GM19023 (cell line): ENCODE measurements around the gene PDE4D.
"Not testable (repeated sequence)": the region's sequence is repeated elsewhere in the genome, so short reads cannot be mapped to it uniquely, and the experiment has no call there.

Source experiments
- ATAC-seq: cut with Tn5 transposase; IDR thresholded peaks from one replicate; pipeline ENCODE4 v1.9.1; 2021; ENCODE audit warnings: mild to moderate bottlenecking, moderate library complexity; ENCODE audit not compliant: unreplicated experiment

Gene PDE4D

DNA sequence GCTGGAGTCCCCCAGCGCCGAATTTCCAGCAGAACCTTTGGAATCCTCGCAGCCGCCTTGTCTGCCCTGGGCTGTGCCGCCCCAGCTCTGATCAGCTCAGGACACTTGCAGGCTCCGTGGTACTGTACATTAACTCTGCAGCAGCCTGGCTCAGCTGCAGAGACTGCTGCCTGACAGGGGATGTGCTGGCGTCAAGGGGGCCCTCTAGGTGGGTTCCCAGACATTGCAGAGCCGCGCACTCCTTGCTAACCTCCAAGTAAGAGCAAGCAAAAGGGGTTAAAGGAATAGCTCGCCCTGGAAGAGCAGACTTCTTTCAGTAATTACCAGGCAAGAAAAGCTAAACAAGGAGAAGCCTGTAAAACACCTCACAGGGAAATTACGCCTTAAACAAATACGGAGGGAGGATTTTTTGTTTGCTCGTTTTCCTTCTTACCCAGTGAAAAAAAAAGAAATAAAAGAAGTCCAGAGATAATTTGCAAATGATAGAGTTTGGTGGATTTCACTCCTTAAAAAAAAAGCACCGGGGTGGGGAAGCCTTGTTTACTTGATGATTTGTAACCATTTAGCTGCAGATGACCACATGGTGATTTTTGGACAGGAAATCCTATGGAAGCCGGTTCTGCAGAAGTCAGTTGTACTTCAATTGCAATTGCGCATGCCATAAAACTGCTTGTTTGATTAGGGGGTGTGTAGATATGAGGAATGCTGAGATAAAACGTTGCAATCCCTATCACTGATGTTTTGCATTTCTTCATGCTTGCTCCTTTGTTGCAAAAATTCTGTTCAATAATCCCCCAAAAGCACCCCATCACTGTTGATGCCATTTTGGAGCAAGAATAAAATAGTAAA is 305.8 kb downstream of the PDE4D start:
- no peak for ATAC-seq

DNA sequence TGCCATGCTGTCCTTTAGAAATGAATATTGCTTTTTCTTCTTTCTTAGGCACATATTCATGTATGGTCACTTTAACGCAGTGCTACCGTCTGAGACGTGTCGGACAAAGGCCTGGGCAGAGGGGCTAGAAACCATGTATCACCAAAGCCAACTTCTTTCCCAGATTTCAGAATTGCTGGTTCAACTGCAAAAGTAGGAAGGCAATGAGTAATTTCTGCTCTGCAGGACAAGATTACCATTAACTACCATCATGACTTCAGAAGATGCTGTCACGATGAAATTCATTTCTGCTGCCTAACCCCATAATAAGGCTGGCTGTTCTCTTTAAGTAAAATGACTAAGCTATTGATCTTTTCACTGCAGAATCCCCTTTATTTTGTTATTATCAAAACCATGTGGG is 306.7 kb downstream of the PDE4D start:
- no peak for ATAC-seq

DNA sequence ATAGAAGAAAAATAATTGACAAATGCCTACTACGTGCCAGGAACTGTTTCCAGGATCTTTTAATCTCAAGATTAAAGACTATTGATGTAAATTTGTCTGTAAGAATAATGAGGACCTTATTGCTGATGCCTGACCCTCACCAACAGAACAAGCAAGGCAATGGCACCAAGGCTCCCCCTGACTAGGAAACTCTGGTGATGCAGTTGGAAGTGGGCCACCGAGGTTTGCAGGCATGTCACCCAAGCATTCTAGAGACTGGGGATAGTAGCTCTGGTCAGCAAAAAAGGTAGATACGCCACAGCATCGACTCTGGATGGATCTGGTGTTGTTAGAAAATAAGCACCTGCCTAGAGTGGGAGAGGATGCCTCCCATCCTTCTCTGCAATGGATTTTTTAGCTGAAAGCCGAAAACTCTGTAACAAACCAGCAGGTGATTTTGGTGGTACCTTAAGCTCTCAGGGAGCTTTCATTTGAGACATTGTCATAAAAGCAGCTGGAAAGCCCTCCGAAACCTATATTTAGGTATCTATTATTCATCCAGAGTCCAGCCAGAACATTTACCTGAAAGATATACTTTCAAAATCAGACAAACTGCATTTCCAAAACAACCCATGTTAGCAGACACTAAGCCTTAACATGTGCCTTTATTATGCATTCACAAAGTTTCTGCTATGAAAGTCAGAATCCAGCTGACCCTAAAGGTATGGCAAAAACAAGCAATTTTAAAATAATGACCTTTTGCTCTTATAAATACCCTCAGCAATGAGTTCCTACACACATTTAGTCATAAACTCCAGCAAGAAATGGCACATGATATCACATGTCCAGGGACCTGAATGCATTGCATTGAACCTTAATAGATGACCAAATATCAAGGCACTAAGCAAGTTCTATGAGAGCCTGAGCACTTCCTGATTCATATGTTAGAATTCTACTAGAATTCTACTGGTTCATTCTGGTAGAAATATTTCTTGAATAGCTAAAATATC is 308.4 kb downstream of the PDE4D start:
- no peak for ATAC-seq

DNA sequence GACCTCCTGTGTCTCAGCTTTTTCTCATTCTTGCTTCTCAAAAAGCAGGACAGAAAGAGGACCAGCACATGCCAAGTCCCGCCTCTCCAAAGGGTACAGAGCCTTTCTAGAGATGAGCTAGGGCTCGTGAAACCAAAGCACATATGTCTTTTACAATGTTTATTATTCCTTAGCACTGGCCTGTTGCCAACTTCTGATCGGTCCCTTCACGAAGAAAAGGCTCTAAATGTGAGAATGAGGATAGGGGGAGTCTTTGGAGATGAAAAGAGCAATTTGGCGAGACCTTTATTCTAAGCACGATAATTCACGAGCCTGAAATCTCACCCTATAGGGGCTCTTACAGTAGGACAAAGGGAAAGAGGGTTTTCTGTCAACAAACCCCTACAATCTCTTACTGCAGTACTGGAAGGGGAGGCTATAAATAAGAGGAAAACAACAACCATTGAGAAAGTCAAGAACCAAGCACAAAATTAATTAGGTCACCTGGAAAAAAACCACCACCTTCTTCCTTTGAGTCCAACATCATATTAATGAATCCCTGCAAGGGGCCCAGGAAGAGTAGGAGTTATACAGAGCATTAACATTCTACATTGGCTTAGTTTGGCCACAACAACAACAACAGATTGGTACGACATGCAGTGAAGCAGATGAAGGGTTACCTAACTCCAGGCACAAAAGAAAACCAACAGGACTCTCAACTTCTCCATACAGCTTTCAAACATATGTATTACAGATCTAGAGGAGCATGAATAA is 309.5 kb downstream of the PDE4D start:
- ATAC-seq: no peak

DNA sequence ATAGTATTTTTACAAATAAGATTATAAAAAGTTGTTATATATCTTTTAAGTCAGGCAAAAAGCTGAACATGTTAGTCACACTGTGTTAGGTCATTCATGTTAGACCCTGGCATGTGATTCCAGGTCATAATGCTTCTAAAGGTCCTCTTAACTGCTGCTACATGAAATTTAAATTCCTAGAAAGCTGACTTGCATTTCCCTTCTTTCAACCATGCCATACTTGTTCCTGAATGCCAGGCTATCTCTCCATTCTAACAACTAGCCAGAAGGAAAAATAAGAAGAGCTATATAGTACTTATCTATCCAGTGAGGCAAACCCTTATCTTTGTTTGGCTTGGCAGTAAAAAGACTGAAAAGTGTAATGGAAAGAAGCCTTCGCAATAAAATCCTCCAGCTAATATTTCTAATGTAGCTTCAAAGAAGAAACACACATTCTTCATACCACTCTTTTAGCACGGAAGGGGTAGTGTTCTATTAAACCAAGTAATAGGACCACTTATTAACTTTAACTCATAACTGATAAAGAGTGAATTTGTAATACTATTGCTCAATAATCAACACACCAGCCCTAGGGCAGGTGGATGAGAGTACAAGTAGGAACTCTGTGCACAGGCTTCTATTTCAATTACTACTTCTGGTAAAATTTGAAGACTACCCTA is 310.2 kb downstream of the PDE4D start:
- no peak for ATAC-seq

DNA sequence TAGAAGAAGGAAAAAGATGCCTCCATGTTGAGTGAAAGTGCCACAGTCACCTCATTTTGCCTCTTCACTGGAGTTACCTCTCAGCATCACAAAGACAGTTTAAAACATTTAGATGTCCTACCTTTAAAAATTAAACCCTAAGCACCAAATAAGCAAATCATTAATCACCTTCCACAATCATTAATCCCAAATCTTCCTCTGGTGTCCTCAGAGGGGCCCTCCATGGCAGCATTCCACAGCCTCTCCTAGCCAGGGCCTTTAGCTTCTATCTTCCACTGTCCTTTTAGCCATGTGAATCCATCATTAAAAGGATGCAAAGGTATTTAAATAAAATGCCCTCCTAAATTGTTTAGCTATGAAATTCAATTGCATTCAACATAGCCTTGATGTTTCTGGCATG is 310.8 kb downstream of the PDE4D start:
- no peak for ATAC-seq

DNA sequence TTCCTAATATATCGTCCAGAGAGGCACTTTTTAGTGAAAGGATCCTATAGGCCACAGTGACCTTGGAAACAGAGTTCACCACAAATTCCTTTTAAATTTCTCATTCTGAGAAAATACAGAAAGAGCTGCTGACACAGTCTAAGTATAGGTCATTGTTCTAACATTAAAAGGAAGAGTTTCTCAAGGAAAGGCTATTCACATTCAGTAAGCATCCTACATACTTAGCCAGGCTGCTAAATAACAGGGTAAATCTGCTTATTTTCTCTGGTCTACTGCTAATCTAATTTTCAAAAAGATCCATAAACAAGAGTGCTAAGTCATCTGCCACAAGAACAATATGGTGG is 313.7 kb downstream of the PDE4D start:
- ATAC-seq: no peak

DNA sequence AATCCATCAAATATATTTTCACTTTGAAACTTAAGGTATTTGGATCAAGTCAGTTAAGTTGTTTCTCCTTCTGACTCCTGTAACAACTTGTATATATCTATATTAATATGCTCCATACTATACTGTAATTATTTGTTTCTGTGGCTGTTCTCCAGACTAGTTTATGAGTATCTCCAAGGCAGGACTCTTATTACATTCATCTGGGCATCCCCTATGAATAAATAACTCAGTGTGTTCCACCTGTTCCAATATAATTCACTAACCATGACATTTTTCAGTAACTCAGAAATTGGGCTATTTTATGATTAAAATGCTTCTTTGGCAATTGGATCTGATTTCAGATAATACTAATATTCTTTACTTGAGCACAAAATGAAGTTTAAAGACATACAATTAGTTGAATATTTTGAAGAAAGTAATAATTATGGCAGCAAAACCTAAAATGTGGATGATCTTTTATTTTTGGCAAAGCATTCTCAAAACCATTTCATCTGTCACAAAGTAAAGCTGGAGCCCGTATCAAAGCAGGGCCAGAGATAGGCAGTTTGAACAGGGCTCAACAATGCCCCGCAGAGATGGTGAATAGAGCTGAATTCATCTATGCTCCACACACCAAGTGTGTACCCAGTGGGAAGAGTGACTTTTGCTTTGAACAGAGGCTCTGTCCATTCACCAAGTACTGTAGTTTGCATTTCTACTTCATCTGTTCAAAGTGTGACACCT is 314.3 kb downstream of the PDE4D start:
- no peak for ATAC-seq

DNA sequence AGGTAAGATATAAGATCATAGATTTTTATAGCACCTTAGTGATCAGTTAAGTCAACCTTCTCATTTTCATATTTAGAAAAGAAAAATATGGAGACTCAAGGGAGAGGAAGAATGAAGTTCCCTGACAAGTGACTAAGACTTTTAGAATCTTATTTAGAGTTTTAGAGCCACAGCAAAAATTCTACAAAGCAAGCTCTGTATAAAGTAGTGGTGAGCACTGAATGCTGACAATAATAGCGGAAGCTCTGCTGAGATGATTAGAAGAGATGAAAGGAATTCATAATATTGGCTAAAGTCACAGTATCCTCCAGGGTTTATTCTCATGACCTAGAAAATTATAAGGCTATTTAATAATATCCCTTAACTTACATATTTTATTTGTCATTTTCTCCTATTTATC is 316.0 kb downstream of the PDE4D start:
- no peak for ATAC-seq

DNA sequence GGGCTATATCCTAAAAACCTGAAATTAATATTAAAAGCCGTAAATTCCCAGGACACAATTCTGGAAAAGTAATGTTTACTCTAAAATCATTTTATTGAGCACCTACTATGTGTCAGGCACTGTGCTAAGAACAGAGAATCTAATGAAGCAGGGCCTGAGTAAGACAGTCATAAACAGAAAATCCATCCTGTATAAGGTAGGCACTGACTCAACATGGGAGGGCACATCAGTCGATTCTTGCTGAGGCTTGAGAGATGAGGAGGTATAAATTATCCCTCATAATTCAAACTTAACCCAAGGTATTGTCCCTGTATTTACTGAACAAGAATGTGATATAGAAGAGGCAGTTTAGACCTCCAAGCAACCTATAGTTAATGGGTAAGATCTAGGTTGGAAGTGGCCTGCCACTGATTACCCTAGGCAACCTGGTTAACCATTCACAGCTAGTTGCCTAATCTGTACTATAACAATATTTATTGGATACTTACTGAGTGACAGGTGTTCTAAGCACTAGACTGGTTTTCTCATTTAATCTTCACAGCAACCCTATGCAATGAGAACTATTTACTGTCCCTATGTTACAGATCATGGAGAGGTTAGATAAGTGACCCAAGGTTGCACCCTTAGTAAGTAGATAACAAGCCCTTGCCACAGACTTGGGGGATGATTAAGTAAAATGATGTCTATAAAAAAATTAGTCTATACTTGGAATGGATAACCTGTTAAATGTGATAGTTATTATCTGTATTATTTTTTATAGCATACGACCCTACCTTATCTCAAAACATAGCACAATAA is 317.7 kb downstream of the PDE4D start:
- ATAC-seq: no peak

DNA sequence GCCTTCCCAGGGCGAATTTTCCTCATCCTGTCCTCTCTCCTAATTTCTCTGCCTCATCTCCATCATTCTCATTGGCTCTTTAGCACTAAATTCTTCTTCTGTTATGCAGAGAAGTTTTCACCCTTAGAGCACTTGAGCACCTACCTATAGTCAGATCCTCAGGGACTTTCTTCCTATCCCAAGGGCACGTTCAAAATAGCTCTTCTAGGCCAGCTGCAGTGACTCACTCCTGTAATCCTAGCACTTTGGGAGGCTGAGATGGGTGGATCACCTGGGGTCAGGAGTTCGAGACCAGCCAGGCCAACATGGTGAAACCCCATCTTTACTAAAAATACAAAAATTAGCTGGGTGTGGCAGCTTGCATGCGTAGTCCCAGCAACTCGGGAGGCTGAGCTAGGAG is 320.0 kb downstream of the PDE4D start:
- not testable (repeated sequence) for ATAC-seq

DNA sequence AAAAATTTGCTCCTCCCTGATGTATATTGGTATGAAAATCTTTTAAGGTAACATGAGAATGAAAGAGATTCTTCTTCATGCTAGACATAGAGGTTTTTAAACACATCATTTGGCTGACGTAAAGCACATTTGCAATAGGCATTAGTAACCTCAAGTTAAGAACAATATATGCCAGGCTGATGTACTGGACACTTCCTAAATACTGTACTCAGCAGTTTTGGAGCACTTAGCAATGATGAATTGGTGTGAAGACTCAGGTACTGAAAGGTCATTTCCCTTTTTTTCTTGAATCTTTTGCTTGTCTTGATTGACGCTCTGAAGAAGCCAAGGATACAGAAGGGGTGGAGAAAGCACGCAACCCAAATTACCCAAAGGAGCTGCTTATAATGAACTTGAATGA is 322.5 kb downstream of the PDE4D start:
- no peak for ATAC-seq

DNA sequence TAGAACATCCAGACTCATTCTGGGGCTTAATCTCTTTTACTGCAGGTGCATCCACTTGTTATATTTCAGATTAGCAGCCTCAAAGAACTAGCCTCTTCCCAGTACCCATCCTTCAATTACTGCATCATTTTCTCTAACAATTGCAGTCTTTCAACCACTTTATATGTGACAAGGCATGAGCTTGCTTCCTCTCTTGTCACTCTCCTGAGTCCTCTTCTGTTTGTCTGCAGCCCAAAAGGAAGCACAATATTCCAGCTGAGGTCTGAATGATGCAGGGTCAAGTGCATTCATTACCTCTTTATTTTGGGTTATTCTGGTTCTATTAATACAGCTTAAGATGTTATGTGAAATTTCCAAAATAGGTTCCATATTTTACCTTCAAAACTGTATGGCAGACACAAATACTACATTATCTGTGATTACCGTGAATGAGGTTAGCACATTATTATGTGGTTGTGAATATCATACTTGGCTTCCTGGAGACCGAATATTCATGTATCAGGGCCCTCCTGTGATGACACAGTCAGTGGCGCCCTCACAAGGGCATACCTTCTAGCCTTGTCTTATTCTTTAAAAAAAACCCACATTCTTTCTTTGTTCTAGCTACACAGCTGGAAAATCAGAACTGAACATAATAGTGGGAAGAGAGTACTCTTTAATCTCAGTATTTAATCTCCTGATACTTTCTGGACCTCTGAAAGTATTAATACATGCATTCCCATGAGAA is 323.8 kb downstream of the PDE4D start:
- no peak for ATAC-seq

DNA sequence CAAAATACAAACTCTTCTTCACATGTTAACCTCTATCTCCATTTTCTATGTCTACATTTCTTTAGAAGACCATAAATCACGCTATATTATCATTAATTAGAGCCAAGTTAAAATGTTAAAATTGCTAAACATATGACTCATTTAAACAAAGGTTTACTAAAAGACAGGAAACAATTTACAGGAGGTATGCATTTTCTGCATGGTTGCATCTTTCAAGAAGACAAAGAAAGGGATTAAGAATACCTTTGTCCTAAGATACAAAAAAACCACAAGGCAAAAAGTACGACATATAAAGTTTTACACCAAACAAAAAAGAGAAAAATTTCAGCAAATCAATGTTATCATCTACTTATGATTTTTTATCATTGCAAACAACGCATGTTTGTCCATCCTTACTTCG is 324.4 kb downstream of the PDE4D start:
- no peak for ATAC-seq

DNA sequence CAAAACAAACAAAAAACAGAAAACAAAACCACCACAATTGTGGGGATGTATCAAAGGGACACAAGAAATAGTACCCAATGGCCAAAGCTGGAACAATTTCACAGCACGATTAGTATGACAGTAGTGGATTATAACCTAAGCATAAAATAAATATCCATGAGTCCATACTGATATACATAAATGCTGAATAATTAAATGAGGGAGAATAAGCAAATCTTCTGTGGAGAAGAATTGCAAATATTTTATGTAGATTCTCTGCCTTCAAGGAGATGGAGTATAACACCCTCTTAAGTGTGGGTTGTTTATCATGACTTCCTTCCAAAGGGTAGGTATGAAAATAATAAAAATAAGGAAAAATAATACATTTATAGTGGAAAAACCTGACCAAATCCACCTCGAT is 325.4 kb downstream of the PDE4D start:
- no peak for ATAC-seq

DNA sequence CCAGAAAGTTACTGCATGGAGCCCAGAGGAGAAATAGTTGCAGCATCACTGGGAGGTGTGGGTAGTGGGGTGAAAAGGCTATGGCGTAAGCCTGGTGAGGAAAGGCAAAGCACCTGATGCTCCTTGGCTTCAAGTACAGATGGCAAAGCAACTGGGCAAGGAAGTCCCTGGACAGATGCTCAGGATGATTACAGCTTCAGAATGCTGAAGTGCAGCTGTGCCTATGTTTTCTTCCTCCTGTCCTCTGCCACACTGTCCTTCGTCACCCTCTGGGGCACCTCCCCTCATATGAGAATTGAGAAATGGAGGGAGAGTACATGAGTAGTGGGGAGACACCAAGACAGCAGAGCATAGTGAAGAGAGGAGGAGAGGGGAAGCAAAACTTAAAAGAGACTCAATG is 328.0 kb downstream of the PDE4D start:
- no peak for ATAC-seq

DNA sequence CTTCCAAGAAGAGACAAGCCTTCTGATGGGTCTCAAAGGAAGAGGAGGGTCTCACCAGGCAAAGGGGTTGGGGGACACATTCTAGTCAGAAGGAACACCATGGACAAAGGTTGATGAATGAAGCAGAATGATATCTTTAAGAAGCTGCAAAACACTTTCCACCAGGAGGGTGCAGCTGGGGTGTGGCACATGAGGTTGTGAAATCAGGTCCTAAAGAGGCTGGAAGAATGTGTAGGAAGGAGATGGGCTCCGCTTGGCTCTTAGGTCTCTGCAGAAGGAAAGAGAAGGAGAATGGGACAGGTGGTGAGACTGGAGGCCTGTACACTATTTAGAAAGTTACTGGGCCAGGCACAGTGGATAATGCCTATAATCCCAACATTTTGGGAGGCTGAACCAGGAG is 328.6 kb downstream of the PDE4D start:
- ATAC-seq: no peak

DNA sequence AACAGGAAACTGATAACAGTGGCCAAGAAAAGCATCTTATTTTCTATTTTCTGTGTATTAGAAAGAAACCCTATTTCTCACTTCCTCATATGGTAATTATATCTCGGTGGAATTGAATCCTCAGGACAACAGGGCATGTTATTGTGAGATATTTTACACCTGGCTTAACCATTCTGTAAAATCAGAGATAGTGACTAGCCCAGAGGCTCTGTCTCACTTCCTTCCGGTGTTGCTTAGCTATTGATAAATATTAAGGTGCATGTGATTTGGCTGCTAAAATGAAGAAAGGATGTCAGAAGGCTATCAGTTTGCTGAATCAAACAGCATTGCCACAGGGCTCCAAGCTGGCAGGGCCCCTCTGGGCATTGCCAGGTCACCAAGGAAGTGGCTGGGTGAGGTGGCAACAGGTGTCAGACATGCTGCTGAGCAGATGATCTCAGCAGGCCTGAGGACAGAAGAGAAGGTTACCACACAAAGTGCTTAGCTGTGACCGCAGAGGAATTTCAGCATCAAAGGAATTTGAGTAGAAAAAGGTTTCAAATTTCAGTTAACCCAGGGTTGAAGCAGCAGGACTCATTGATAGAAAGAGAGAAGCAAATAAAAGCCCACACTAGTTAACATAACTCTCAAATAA is 330.7 kb downstream of the PDE4D start:
- peak; percentile 93 for ATAC-seq
